ENCODE measurements around the gene ZKSCAN5. TPM values are rescaled to one million over a fixed set of nuclear protein-coding genes. Genes with fewer than 3 reads are reported as not detected.
A peak's percentile ranks its signal among the peaks of the same experiment; 100 is the strongest.
"Not testable (repeated sequence)": the region's sequence is repeated elsewhere in the genome, so short reads cannot be mapped to it uniquely, and the experiment has no call there.

ZKSCAN5 gene
- total RNA-seq, 1 donor from 2014 or later: 7.2 TPM

GRCh38 chr7:99497766-99498545 lies 6.5 kb upstream of the ZKSCAN5 start:
- DNase-seq (ENCODE audit: low read depth in 2 of 2): no peak

DNA sequence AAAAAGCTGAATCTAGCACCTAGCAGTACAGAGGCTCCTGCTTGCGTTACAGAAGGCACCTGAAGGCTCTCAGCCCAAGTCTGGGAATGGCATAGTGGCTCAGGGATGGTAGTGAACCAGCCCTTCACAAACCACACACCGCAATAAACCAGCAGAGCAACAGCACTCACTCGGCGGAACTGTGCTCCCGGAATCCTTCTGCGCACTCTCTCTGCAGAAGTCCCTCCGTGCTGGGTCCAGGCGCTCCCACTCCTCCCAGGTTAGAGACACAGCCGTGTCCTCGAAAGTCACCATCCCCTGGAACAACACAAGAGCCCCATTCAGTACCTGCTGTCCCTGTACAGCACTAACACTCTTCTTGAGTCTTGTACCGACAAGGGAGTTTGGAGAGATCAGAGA lies 5.9 kb upstream of the ZKSCAN5 start:
- no peak for DNase-seq (ENCODE audit: low read depth in 2 of 2)

- peak in 1 of 2 donors; percentile 31 for DNase-seq (ENCODE audit: low read depth in 2 of 2)
Measured at GRCh38 chr7:99499371-99499720, 5.1 kb upstream of the ZKSCAN5 start.

DNA sequence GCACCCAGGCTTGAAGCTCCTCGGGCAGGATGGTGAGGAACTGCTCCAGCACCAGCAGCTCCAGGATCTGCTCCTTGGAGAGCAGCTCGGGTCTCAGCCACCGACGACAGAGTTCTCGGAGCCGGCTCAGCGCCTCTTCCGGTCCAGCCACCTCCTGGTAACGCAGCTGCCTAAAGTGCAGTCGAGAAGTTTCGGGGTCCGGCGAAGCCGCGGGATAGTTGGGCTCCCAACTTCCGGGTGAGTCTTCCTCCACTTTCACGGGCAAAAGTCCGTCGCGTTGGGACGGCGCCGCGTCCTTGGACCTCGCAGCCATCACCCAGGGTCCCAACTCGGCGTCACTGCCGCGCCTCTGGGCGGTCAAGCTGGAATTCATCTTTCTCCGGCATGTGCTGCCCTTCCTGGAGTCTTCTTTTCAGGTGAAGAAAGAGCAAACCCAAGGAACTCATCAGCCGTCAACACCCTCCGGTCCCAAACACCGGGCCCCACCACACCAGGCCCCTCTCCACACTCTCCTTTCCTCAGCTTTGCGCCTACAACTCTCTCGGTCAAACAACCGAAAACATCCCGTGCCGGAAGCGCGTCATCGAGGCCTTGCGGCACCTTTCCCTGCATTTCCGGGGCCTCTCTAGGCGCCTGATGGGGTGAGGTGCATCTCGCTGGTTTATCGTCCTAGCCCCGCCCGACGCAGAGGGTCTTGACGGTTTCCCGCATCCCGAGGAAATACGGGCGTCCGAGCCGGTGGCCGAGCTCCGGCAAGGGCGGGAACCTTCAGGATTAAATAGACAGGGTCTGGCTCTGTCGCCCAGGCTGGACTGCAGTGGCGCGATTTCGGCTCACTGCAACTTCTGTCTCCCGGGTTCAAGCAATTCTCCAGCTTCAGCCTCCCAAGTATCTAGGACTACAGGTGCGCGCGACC lies 4.5 kb upstream of the ZKSCAN5 start, which contains the start of gene ZNF394:
Gene ZNF394, minus strand, starts transcription at position 561 of the 916 bp plus-strand sequence. Its CDS starts 188 bp downstream, at position 373.
- DNase-seq (ENCODE audit: low read depth in 2 of 2): peak; percentile 78 to 91

GRCh38 chr7:99500637-99501009 lies 3.8 kb upstream of the ZKSCAN5 start:
- no peak for DNase-seq (ENCODE audit: low read depth in 2 of 2)

- DNase-seq (ENCODE audit: low read depth in 2 of 2): not testable (repeated sequence)
Measured at GRCh38 chr7:99501236-99501635, 3.2 kb upstream of the ZKSCAN5 start.

- DNase-seq (ENCODE audit: low read depth in 2 of 2): no peak
Measured at GRCh38 chr7:99504281-99504602, 220 bp upstream of the ZKSCAN5 start.

DNA sequence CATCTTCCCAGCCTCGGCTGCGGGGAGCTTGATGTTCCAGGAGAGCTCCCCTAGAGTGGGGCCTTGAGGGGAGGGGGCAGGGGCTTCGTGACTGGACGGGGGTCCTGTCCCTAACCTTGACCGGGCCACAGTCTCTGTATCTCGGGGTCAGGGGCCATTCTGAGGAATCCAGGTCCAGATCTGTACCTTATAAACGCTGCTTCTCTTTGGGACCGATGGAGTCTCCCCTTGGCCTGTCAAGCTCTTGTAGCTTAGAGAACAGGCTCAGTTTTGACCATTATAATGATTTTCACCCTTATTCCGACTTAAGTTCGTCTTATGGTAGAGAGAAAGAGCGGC lies 831 bp downstream of the ZKSCAN5 start:
- no peak for DNase-seq (ENCODE audit: low read depth in 2 of 2)

GRCh38 chr7:99514050-99514449 lies 9.6 kb downstream of the ZKSCAN5 start:
- DNase-seq (ENCODE audit: low read depth in 2 of 2): no peak

GRCh38 chr7:99521399-99521798 lies 16.9 kb downstream of the ZKSCAN5 start:
- no peak for DNase-seq (ENCODE audit: low read depth in 2 of 2)

GRCh38 chr7:99525713-99526440 lies 21.4 kb downstream of the ZKSCAN5 start:
- DNase-seq (ENCODE audit: low read depth in 2 of 2): peak in 1 of 2 donors; percentile 19

DNA sequence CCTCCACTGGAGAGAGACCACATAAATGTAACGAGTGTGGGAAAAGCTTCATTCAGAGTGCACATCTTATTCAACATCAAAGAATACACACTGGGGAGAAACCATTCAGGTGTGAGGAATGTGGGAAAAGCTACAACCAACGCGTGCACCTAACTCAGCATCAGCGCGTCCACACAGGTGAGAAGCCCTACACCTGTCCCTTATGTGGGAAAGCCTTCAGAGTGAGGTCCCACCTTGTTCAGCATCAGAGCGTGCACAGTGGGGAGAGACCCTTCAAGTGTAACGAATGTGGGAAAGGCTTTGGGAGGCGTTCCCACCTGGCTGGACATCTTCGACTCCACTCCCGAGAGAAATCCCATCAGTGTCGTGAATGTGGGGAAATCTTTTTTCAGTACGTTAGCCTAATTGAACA lies 26.9 kb downstream of the ZKSCAN5 start:
- DNase-seq (ENCODE audit: low read depth in 2 of 2): no peak

DNA sequence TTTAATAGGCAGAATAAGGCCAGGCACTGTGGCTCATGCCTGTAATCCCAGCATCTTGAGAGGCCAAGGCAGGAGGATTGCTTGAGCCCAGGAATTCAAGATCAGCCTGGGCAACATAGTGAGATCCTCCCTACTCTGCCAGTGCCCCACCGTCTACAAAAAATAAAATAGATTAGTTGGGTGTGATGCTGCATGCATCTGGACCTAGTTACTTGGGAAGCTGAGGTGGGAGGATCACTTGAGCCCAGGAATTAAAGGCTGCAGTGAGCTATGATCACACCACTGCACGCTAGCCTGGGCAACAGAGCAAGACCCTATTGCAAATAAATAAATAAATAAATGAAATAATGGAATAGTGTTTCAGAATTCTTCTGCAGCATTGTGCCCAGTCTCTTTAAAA lies 31.2 kb downstream of the ZKSCAN5 start:
- DNase-seq (ENCODE audit: low read depth in 2 of 2): no peak

- DNase-seq (ENCODE audit: low read depth in 2 of 2): no peak
Measured at GRCh38 chr7:99539213-99539811, 34.9 kb downstream of the ZKSCAN5 start.

GRCh38 chr7:99540542-99540941 lies 36.1 kb downstream of the ZKSCAN5 start:
- no peak for DNase-seq (ENCODE audit: low read depth in 2 of 2)

- DNase-seq (ENCODE audit: low read depth in 2 of 2): no peak
Measured at GRCh38 chr7:99541212-99541611, 36.8 kb downstream of the ZKSCAN5 start.

DNA sequence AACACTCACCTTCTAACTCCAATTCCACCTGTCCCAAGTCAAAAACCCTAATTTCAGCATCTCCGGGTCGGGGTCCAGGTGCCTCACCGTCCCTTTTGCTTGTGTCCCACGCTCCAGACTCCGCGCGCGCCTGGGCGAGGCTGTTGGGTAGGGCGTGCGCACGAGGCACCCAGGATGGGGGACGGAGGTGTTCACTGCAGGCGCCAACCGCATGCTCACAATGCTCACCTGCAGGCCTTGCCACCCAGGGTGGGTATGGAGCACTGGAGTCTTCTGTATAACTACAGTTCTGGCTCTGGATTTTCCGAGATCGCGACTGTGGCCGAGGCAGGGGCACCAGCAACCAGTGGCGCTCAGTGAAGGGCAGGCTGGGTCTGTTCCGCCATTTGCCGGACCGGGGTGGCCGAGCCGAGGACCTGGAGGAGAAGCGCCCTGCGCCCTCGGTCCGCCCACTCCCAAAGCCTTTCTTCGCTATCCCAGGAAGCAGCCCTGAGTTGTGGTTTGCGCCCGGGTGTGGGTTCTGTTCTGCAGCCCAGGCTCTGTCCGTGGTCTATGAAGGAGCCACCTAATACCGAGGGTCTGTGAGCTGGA lies 38.7 kb downstream of the ZKSCAN5 start:
- DNase-seq (ENCODE audit: low read depth in 2 of 2): no peak

GRCh38 chr7:99543916-99544315 lies 39.5 kb downstream of the ZKSCAN5 start:
- DNase-seq (ENCODE audit: low read depth in 2 of 2): no peak

- DNase-seq (ENCODE audit: low read depth in 2 of 2): not testable (repeated sequence)
Measured at GRCh38 chr7:99545308-99545707, 40.8 kb downstream of the ZKSCAN5 start.

- DNase-seq (ENCODE audit: low read depth in 2 of 2): not testable (repeated sequence)
Measured at GRCh38 chr7:99549545-99549944, 45.1 kb downstream of the ZKSCAN5 start.

DNA sequence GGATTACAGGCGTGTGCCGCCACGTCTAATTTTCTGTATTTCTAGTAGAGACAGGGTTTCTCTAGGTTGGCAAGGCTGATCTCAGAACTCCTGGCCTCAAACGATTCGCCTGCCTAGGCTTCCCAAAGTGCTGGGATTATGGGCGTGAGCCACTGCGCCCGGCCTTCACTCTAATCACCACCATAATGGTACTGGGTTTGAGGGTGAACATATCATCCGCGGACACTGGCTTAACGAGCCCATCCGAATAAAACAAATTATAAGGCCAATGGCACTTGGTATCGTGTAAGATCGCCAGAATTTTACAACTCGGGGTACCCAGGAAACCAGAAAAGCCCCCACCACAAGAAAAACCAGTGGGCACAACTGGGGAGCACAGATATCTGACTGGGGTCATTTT lies 46.9 kb downstream of the ZKSCAN5 start:
- DNase-seq (ENCODE audit: low read depth in 2 of 2): no peak

Data from dermis microvascular lymphatic vessel endothelial cell (primary cell).